Epithelial cell of esophagus (primary cell): ENCODE measurements around the gene ECE1.

Source experiments
- DNase-seq: peaks from one replicate; pipeline ENCODE4 v3.0.0; 2010; ENCODE audit warnings: low read depth
- H3K4me3 ChIP-seq: 2 replicates; pipeline ENCODE4 v1.5.1; 2011; ENCODE audit warnings: mild to moderate bottlenecking, low read length, control low read depth
- TF ChIP-seq, protein P1 (sequence below): IDR thresholded peaks from 2 replicates; pipeline ENCODE4 v1.5.1; 2011; ENCODE audit warnings: low read depth, mild to moderate bottlenecking, low read length, control low read depth, inconsistent platforms; ENCODE audit not compliant: insufficient read depth; ENCODE audit errors: missing control alignments

ECE1 gene

DNA sequence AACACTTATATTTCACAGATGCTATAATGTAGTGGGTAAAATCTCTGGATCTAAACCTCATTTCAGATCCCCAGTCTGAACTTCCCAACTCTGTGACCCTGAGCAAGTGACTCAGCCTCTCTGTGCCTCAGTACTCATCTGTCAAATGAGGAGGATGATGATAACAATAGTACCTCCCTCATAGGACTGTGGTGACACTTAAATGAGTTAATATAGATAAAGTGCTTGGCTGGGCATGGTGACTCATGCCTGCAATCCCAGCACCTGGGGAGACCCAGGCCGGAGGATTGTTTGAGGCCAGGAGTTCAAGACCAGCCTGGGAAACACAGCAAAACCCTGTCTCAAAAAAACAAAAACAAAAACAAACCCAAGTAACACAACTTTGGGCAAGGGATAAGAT is 4.7 kb upstream of the ECE1 start:
- DNase-seq: peak; percentile 30
- TF ChIP-seq, protein P1, sequence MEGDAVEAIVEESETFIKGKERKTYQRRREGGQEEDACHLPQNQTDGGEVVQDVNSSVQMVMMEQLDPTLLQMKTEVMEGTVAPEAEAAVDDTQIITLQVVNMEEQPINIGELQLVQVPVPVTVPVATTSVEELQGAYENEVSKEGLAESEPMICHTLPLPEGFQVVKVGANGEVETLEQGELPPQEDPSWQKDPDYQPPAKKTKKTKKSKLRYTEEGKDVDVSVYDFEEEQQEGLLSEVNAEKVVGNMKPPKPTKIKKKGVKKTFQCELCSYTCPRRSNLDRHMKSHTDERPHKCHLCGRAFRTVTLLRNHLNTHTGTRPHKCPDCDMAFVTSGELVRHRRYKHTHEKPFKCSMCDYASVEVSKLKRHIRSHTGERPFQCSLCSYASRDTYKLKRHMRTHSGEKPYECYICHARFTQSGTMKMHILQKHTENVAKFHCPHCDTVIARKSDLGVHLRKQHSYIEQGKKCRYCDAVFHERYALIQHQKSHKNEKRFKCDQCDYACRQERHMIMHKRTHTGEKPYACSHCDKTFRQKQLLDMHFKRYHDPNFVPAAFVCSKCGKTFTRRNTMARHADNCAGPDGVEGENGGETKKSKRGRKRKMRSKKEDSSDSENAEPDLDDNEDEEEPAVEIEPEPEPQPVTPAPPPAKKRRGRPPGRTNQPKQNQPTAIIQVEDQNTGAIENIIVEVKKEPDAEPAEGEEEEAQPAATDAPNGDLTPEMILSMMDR: no peak
- no peak overlapping the region for H3K4me3 ChIP-seq

DNA sequence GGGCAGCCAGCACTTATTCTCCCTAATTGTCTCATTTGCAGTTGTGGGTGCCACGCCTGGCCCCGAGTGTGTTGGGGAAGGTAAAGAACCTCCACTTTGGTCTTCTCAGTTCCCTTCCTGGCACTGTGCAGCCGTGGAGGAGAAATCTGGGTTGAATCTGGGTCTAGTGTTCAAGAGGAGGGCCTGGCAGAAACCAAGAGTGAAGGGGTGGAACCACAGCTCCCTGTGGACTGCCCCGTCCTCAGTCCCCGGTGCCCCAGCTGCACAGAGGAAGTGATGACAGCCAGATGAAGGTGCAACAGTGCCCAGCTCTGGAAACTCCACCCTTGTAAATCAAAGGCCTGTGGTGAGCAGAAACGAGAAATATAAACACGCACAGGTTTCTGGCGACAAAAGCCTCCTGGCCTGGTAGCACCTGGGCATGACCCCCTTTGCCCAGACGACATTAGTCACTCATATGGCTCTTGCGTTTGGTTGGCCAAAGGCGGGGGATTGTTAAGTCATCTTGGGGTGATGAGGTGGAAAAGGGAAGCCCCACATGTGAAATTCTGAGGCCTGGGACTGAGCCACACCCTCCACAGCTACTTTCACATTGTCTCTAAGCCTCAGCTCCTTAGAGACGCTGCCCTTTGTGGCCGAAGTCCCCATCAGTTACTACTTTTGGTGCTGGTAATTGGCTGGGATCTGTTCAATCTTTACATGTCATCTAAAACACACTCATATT is 4.2 kb upstream of the ECE1 start:
- TF ChIP-seq, protein P1: no peak
- DNase-seq: no peak
- H3K4me3 ChIP-seq: no peak overlapping the region

DNA sequence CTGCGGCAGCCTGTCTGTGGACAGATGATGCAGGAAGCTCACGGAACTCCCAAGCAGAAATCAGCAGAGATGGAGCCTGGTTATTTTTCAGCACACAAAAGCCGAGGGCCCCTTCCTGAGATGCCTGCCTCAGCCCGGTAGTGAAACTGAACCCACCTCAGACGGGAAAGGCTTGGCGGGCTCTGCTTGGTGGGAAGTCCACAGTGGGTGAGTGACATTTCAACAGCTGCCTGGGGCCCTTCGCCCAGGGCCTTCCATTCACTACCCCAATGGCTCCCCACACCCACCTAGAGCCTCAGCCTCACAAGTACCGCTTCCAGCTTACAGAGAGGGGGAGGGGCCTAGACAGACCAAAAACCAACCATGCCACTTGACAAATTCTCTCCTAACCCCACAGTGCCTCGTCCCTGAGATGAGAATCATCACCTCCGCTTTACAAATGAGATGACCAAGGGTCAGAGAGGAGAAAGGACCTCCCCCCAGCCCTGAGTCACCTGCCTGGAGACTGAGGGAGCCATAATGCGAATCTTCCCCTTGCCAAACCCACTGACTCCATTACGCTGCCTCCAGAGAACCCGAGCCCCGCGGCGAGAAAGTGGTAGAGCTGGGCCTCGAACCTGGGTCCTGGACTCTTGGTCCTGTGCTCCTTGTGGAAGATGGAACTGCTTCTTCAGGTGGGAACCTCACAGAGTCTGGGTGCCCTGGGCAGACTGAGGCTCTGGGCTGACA is 3.4 kb upstream of the ECE1 start:
- no peak for DNase-seq
- no peak overlapping the region for H3K4me3 ChIP-seq
- TF ChIP-seq, protein P1: no peak

DNA sequence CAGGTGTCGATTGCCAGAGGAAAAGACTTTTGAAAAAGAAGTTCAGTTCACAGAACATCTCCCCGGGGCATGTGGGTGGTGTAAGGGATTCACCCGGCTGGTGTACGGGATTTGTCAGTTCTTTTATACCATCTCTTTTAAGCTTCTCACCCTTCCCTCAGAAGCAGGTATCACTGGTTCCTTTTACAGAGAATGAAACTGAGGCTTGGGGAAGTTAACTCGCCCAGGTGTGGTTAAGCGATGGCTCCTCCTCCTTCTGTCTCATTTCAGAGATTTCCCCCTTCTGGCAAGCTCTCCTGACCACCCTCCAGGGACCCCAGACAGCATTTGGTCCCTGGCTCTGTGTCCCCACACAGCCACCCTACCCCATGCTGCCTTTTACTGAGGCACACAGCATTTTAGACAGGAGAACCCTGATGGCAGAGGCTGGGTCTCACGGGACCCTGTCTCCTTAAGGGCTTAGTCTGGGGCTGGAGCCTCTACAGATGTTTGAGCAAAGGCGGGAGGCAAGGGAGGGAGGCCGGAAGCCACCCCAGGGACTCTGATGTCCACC is 2.8 kb upstream of the ECE1 start:
- TF ChIP-seq, protein P1: no peak
- H3K4me3 ChIP-seq: no peak overlapping the region
- DNase-seq: peak; percentile 27

DNA sequence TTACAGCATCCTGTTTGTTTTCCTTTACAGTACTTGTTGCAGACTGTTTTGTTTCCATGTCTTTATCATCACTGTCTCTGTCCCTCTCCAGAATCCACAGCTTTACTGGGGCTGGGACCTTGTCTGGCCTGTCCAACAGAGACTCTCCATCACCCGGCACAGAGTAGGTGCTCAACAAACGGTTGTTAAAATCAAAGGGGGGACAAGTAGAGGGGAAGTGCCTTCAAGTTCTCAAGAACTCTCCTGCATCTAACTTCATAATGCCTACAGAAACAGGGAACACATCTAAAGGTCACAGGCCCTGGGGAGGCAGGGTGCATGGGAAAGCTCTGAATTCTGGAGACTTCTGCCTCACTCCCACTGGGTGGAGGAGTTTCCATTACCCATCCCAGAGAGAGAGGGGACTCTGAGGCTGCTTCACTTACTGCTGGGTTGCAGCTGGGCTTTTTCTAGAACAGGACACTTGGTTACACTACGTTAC is 2.3 kb upstream of the ECE1 start:
- no peak overlapping the region for H3K4me3 ChIP-seq
- DNase-seq: no peak
- TF ChIP-seq, protein P1: no peak

DNA sequence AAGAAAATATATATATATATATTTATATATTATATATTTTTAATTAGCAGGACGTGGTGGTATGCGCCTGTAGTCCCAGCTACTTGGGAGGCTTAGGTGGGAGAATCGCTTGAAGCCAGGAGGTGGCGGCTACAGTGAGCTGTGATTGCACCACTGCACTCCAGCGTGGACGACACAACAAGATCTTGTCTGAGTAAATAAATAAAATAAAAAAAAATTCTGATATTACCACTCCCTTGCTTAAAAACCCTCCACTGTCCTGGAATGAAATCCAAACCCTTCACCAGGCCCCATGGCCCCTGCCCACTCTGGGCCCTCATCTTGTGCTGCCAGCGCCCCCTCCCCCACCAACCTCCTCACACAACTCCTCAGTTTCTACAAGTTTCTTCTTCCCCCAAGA is 1.7 kb upstream of the ECE1 start:
- DNase-seq: no peak
- no peak overlapping the region for H3K4me3 ChIP-seq
- TF ChIP-seq, protein P1: no peak

DNA sequence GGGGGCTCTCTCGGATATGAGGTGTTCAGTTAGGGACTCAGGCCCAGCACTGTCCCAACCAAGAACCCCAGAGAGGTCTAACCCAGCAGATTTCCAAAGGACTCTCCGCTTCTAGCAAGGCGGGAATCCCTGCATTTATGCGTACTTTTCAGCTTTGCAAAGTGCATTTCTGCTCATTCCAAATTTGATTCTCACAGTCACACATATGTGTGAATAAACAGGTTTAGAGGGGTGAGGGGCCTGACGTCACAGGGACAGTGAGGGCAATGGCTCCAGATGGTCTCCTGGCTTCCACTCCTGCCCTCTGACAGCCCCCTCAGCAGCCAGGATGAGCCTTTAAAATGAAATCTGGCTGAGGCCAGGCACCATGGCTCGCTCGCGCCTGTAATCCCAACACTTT is 921 bp upstream of the ECE1 start:
- DNase-seq: no peak
- no peak overlapping the region for H3K4me3 ChIP-seq
- TF ChIP-seq, protein P1: no peak
